ENCODE data around the gene GRAMD4.

Gene GRAMD4

GRCh38 chr22:46626356-46626755 lies 6.2 kb downstream of the GRAMD4 start:
- TF ChIP-seq POLR2AphosphoS5 (IDR thresholded peaks at IDR 0.05; ENCODE audit: low read depth, low read length) (no peak), REST (IDR thresholded peaks at IDR 0.05; ENCODE audit: insufficient read depth in 1 of 2, low read depth in 2 of 2, low read length in 2 of 2) (no peak), SIN3A (IDR thresholded peaks at IDR 0.05; ENCODE audit: borderline replicate concordance, insufficient read depth, low read length) (no peak), TAF1 (IDR thresholded peaks at IDR 0.05; ENCODE audit: borderline replicate concordance, insufficient read depth, low read length) (no peak), FOXP2 (optimal IDR thresholded peaks at IDR 0.05; ENCODE audit: borderline replicate concordance, extremely low read depth, extremely low read length, insufficient read depth) (no peak)

GRCh38 chr22:46626911-46627805 lies 7.0 kb downstream of the GRAMD4 start:
- no peak for TF ChIP-seq TAF1 (IDR thresholded peaks at IDR 0.05; ENCODE audit: borderline replicate concordance, insufficient read depth, low read length)
- TF ChIP-seq POLR2AphosphoS5 (IDR thresholded peaks at IDR 0.05; ENCODE audit: low read depth, low read length), result no peak
- TF ChIP-seq SIN3A (IDR thresholded peaks at IDR 0.05; ENCODE audit: borderline replicate concordance, insufficient read depth, low read length), result no peak
- TF ChIP-seq FOXP2 (optimal IDR thresholded peaks at IDR 0.05; ENCODE audit: borderline replicate concordance, extremely low read depth, extremely low read length, insufficient read depth), result no peak

GRCh38 chr22:46627806-46628482 lies 7.8 kb downstream of the GRAMD4 start:
- TF ChIP-seq TAF1 (IDR thresholded peaks at IDR 0.05; ENCODE audit: borderline replicate concordance, insufficient read depth, low read length) (no peak), SIN3A (IDR thresholded peaks at IDR 0.05; ENCODE audit: borderline replicate concordance, insufficient read depth, low read length) (no peak), REST (IDR thresholded peaks at IDR 0.05; ENCODE audit: insufficient read depth in 1 of 2, low read depth in 2 of 2, low read length in 2 of 2) (no peak), POLR2AphosphoS5 (IDR thresholded peaks at IDR 0.05; ENCODE audit: low read depth, low read length) (no peak), FOXP2 (optimal IDR thresholded peaks at IDR 0.05; ENCODE audit: borderline replicate concordance, extremely low read depth, extremely low read length, insufficient read depth) (no peak)

- TF ChIP-seq POLR2AphosphoS5 (IDR thresholded peaks at IDR 0.05; ENCODE audit: low read depth, low read length) (no peak), REST (IDR thresholded peaks at IDR 0.05; ENCODE audit: insufficient read depth in 1 of 2, low read depth in 2 of 2, low read length in 2 of 2) (no peak), TAF1 (IDR thresholded peaks at IDR 0.05; ENCODE audit: borderline replicate concordance, insufficient read depth, low read length) (no peak), FOXP2 (optimal IDR thresholded peaks at IDR 0.05; ENCODE audit: borderline replicate concordance, extremely low read depth, extremely low read length, insufficient read depth) (no peak), SIN3A (IDR thresholded peaks at IDR 0.05; ENCODE audit: borderline replicate concordance, insufficient read depth, low read length) (no peak)
Observed at GRCh38 chr22:46628756-46629155, 8.6 kb downstream of the GRAMD4 start.

- TF ChIP-seq REST (IDR thresholded peaks at IDR 0.05; ENCODE audit: insufficient read depth in 1 of 2, low read depth in 2 of 2, low read length in 2 of 2) (no peak), POLR2AphosphoS5 (IDR thresholded peaks at IDR 0.05; ENCODE audit: low read depth, low read length) (no peak), FOXP2 (optimal IDR thresholded peaks at IDR 0.05; ENCODE audit: borderline replicate concordance, extremely low read depth, extremely low read length, insufficient read depth) (no peak), TAF1 (IDR thresholded peaks at IDR 0.05; ENCODE audit: borderline replicate concordance, insufficient read depth, low read length) (no peak), SIN3A (IDR thresholded peaks at IDR 0.05; ENCODE audit: borderline replicate concordance, insufficient read depth, low read length) (no peak)
Observed at GRCh38 chr22:46629291-46629690, 9.1 kb downstream of the GRAMD4 start.

Data from PFSK-1 (cell line).